GM19043 (cell line): ENCODE data around the gene PREB.

Experiments
- ATAC-seq: cut with Tn5 transposase; IDR thresholded peaks from one replicate; pipeline ENCODE4 v1.9.1; 2021; ENCODE audit warnings: low read depth; ENCODE audit not compliant: unreplicated experiment

Gene PREB

GRCh38 chr2:27083410-27084296, 50.8 kb downstream of the PREB start:
- ATAC-seq, result no peak

GRCh38 chr2:27082773-27083409, 51.5 kb downstream of the PREB start:
- ATAC-seq, result no peak

GRCh38 chr2:27081984-27082772, 52.3 kb downstream of the PREB start:
- ATAC-seq, result no peak
